Dedifferentiated amniotic fluid mesenchymal stem cell (primary cell): ENCODE measurements around the gene LRRK1.
"Not testable (repeated sequence)": the region's sequence is repeated elsewhere in the genome, so short reads cannot be mapped to it uniquely, and the experiment has no call there.

ENCODE experiments used
- DNase-seq: peaks from one replicate; pipeline ENCODE4 v3.0.0-alpha.2; 2016; ENCODE audit errors: extremely low spot score

LRRK1 gene

GRCh38 chr15:101070502-101071273, 151.5 kb downstream of the LRRK1 start:
- DNase-seq = peak; percentile 54

DNA sequence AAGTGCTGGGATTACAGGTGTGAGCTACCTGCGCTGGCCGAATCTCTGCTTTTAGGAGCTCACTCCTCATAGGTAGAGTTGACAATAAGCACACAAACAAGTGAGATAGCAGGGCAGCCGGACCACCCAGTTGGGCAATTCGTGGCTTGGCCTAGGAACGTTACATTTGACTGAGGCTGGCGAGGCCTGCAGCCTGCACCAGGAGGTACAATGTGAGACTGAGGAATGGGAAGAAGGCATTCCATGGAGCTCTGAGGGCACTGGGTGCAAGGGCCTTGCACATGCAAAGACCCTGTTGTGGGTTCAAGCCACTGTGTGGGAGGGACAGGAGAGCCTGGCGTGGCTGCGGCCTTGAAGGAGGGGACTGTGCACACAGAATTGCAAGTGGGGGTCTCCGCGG, 152.5 kb downstream of the LRRK1 start:
- DNase-seq = no peak

- not testable (repeated sequence) for DNase-seq
Measured at GRCh38 chr15:101072235-101072634, 153.1 kb downstream of the LRRK1 start.

DNA sequence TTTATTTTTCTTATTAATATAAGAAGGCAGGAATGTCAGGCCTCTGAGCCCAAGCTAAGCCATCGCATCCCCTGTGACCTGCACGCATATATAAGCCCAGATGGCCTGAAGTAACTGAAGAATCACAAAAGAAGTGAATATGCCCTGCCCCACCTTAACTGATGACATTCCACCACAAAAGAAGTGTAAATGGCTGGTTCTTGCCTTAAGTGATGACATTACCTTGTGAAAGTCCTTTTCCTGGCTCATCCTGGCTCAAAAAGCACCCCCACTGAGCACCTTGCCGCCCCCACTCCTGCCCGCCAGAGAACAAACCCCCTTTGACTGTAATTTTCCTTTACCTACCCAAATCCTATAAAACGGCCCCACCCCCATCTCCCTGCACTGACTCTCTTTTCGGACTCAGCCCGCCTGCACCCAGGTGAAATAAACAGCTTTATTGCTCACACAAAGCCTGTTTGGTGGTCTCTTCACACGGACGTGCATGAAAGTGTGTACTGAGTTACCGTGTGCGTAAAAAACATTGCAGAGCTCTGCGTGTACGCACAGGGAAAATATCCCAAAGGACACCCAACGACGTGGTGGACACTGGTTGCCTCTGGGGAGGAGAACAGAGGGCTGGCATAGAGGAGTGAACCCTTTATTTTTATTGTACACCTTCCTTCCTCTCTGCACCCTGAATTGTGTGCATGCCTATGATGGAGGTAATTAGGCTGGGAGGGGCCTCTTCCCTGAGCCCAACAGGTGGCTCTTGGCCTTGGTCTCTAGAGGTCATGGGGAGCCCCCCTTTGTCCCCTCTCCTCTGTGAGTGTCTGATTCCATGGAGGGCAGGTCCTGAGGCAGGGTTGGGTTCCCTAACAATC, 158.9 kb downstream of the LRRK1 start:
- DNase-seq = not testable (repeated sequence)

DNA sequence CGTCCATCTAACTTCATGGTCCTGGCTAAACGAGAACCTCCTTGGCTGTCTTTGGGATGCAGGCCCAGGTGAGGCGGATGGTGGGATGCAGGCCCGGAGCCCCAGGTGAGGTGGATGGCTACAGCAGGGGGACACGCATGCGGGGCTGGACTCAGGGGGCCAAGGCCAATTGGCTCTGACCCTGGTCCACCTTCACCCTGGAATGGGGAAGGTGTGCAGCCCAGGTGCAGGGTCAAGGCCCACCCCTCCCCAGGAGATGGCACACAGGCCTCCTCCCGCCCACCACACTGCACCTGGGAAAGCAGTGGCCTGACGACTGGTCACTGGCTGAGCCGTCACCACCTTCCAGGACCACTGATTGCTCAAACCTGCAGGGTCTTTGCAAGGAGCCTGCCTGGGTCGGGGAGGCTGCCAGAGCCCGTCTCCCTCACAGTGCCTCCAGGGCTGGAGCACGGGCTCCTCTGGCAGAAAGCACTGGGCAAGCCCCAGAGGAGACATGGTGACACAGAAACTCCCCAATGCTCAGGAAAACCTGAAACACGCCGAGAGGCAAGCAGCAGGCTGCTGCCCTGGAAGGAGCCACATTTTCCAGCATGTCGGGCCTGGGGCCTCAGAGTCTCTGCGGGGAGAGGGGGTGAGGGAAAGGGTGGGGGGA, 159.6 kb downstream of the LRRK1 start:
- DNase-seq = no peak

- DNase-seq = no peak
Measured at GRCh38 chr15:101081900-101082299, 162.7 kb downstream of the LRRK1 start.

- no peak for DNase-seq
Measured at GRCh38 chr15:101083336-101084045, 164.3 kb downstream of the LRRK1 start.

DNA sequence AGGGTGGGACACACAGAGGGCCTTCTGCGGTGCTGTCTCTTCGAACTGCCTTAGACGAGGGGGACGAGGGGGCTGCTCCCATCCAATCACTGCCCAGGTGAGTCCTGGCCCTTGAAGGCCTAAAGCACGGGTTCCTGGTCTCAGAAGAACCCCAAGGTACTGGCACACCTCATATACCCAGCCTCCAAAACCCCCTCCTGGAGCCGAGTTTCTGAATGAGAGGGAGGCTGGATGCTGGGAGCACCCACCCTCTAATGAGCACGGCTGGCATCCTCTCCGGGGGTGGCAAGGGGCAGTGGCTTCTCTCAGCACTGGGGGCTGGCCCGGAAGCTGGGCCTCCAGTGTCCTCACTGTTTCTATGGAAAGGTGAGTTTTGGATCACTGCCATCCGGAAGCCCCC, 165.6 kb downstream of the LRRK1 start:
- no peak for DNase-seq

DNA sequence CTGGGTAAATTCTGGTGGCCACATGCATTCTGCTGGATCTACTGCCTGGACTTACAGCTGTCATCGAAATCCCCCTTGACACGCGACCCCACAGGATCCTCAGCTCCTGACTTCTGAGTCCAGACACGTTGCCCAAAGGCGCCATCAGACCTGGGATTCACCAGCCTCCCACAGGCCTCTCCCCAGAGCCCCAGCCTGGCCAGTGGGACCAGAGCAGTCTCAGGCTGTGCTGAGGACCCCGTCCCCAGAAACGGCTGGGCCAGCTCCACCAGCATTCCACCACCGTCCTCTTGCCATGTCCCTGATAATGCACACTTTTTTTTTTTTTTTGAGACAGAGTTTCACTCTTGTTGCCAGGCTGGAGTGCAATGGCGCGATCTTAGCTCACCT, 166.1 kb downstream of the LRRK1 start:
- no peak for DNase-seq

DNA sequence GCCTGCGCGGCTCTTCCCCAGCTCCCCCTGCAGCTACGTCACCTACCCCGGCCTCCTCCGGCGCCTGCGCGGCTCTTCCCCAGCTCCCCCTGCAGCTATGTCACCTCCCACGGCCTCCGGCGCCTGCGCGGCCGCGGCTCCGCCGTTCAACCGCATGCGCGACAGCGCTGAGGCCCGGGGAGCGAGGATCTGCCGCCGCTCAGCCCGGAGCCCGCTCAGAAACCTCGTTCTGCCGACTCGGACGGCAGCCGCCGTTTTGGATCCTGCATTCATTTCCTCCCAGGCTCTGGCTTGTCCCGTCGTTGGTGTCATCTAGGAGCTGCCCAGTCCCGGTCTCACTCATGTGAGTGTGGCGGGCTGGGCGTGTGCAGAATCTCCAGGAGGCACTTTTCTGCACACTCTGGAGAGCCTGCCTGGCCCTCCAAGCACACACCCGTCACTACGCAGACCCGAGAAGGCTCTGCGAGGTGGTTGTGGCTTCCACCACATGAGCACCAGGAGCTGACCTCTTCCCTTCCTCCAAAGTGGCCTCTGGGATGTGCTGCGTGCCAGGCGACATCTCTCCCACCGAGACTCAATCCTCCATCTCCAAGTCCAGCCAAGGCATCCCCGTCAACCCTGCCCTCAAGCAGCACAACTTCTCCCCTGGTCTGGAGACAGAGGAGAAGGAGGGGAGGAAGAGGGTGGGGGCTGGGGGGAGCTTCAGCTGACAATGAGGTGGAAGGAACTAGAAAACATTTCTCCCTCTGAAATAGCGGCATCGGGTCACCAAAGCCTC, 167.4 kb downstream of the LRRK1 start:
- no peak for DNase-seq

DNA sequence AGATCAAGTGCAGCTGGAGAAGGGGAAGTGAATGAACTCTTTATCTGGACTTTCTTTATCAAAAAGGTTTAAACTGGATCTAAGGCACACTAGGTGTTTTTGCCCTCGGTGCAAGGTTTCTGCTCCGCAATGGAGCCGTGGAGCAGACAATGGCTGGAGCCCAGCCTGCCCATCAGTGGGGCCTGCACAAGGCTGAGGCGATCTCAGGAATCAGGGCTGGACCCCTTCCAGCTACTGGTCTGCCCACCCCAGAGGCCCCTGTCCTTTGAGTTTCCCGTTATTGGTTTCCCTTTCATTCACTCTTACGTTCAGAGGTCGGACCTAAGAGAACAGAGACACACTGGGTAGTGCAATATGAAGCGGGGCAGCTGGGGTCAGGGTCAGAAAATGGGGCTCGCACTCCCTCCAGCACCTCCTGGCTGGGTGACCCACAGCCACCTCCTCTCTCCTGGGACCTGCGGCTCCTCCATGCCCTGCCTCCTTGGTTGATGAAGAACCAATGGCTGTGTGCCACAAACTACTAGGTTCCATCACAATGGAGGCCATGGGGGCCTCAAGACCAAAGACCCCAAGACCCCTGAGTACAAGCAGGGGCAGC, 168.1 kb downstream of the LRRK1 start:
- DNase-seq = no peak

DNA sequence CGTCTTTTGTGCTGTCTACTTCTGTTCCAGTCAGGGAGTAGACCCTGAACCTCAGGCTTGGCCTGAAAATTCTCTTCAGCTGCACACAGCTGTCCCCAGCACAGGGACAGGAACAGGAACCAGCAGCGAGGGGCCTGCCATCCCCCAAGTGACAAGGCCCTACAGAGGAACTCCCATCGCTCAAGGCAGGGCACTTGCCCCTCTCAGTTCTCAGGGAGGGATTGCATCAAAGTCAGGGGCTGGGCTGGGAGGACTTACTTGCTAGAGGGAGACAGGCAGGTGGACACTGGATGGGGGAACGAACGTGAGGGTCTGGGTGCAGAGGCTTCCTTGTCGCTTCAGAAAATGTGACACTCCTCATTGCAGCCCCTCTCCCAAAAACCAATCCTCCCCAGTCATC, 169.1 kb downstream of the LRRK1 start:
- no peak for DNase-seq

- no peak for DNase-seq
Measured at GRCh38 chr15:101088788-101089578, 169.8 kb downstream of the LRRK1 start.

DNA sequence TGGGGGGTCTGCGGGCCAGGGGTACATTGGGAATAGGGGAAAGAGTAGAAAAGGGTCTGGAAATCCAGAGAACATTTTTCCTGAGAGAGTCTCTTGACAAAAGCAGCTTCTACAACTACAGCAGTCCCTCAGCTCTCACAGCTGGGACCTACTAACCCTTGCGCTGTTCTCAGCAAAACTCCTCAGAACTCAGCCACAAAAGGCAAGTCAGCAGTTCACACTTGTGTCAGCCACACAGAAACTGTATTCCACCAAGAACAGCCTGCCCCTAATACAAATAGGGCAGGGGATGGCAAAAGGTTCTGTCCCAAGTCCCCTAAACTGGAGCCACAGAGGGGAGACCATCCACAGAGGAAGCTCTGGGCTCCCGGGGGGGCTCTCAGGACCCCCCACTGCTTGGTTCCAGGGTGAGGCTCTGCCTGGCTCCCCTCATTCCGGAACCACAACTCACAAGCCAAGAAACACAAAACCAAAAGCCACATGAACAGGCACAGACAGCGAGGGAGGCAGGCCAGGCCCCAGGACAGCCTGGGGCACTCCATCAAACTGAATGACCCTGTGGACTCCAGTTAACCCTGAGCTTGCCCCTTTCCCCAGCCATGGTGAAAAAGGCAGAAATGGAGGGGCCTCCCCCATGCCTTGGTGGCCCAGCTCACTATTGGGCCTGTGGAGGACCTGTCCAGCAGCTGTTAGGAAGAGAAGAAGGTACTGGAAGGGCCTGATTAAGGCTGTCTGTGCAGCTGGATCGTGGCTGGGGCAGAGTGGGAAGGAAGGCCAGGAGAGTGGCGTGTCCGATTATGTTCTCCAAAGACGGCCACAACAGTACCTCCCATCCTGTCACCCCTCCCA, 170.6 kb downstream of the LRRK1 start:
- DNase-seq = peak; percentile 2

GRCh38 chr15:101090428-101090790, 171.3 kb downstream of the LRRK1 start:
- no peak for DNase-seq

DNA sequence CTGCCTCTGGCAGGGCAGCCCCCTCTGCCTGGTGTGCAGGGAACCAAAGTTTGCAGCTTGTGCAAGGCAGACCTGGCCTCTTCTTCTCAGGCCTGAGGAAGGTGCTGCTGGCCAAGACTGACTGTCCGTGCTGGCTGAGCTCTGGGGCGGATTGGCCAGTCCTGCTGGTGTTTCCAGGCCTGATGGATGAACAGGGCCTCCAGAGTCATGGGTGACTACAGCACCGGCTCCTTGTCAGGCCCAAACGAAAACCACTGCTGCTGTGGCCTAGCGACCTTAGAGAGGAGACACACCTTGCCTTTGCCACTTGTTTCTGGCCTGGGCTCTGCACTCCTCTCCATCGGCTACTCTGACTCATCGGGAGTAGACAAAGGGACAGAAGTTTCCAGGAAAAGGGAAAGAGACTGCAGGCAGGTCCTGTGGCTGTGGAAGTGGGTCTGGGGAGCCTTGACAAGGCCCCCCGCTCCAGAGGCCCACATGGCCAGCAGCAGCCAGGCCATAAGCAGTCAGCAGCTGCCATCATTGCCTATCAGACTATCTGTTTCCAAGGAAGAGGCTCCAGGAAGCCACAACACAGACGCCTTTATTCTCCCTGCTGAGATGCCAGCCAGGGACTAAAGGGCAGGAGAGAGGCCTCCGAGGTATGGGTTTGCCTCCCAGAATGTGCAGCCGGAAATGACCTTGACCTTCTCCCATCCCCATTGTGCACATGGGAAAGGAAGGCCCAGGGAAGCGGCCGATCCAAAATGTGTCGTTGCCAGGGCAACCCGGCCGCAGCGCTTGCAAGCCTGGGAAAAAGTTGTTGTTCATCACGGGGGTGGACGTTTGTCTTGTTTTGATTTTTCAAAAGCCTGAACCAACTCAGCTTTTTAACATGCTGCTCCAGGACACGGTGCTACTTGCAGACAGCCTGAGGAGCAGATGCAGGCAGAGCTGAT, 172.2 kb downstream of the LRRK1 start:
- DNase-seq = peak; percentile 14

GRCh38 chr15:101092156-101092866, 173.2 kb downstream of the LRRK1 start:
- DNase-seq = peak; percentile 6
